Natural killer cell (primary cell): ENCODE data around the gene NRG3. TPM values are rescaled to one million over a fixed set of nuclear protein-coding genes. Genes with fewer than 3 reads are reported as not detected.

Experiments used
- ATAC-seq, 3 donors: fragments of 150-1000 bp in 2 of 3; fragments of 200-7000 bp in 1 of 3; cut with Tn5 transposase; 1 replicate in 1 of 3; 2 replicates in 2 of 3; pipeline ENCODE4 v1.10.0; 2021; ENCODE audit warnings: mild to moderate bottlenecking in 2 of 3, moderate library complexity in 2 of 3
- DNase-seq, 2 donors: peaks; one replicate each; pipeline versions ENCODE4 v3.0.0 to v3.0.0-alpha.2; 2013 to 2021; ENCODE audit warnings: mixed read lengths in 1 of 2
- H3K27ac ChIP-seq: one replicate; pipeline ENCODE4 v1.5.1; 2013; ENCODE audit warnings: mild to moderate bottlenecking, low read length
- H3K27me3 ChIP-seq: one replicate; pipeline ENCODE4 v1.6.1; 2013; ENCODE audit warnings: low read length; ENCODE audit not compliant: control insufficient read depth, insufficient read depth
- H3K36me3 ChIP-seq: one replicate; pipeline ENCODE4 v1.6.1; 2013; ENCODE audit warnings: low read length; ENCODE audit not compliant: control insufficient read depth, insufficient read depth
- H3K4me1 ChIP-seq: one replicate; pipeline ENCODE4 v1.6.1; 2013; ENCODE audit warnings: low read length; ENCODE audit not compliant: control insufficient read depth, insufficient read depth
- H3K4me3 ChIP-seq: one replicate; pipeline ENCODE4 v1.5.1; 2013; ENCODE audit warnings: low read length
- H3K9me3 ChIP-seq: one replicate; pipeline ENCODE4 v1.6.1; 2013; ENCODE audit warnings: low read length; ENCODE audit not compliant: control insufficient read depth, insufficient read depth
- H3K27ac Mint-ChIP-seq, 2 donors: one replicate each; pipeline ENCODE4 v1.8.0; 2022; ENCODE audit warnings: mild to moderate bottlenecking in 2 of 2, mixed read lengths in 2 of 2, moderate library complexity in 1 of 2
- H3K27me3 Mint-ChIP-seq, 2 donors: one replicate each; pipeline ENCODE4 v1.8.0; 2022; ENCODE audit warnings: low read depth in 2 of 2, mixed read lengths in 2 of 2
- H3K36me3 Mint-ChIP-seq: one replicate; pipeline ENCODE4 v1.8.0; 2022; ENCODE audit warnings: mixed read lengths
- H3K4me1 Mint-ChIP-seq, 2 donors: one replicate each; pipeline ENCODE4 v1.8.0; 2022; ENCODE audit warnings: mixed read lengths in 2 of 2
- H3K4me3 Mint-ChIP-seq: one replicate; pipeline ENCODE4 v1.8.0; 2022; ENCODE audit warnings: mild to moderate bottlenecking, moderate library complexity, mixed read lengths
- H3K9me3 Mint-ChIP-seq, 2 donors: one replicate each; pipeline ENCODE4 v1.8.0; 2022; ENCODE audit warnings: mixed read lengths in 2 of 2
- WGBS: methylation state at CpG from one replicate; pipeline ENCODE4 v1.1.7; 2013; ENCODE audit warnings: missing lambda C conversion rate; ENCODE audit not compliant: insufficient coverage; 5-methylcytosine and 5-hydroxymethylcytosine counted together
- intact Hi-C: fragments of 100-400 bp; cut with micrococcal nuclease; formaldehyde crosslinking; loops from one replicate; pipeline ENCODE4 v1.14.2; 2022
- total RNA-seq, 4 donors: library from RNA; stranded (reverse); fragments of 120-200 nt in 1 of 4; gene quantifications; one replicate each; pipeline versions ENCODE4 v1.2.3 to v1.2.4, GENCODE V29; 2013 to 2022
- TF ChIP-seq, protein P1 (sequence below): fragments of 200-600 bp; IDR thresholded peaks from one replicate; pipeline ENCODE4 v1.8.0; 2022; ENCODE audit warnings: antibody characterized with exemption

Gene NRG3
- total RNA-seq, 3 donors from 2014 or later (not counting 1 experiment from before 2014, with no cell fraction given) = not detected

DNA sequence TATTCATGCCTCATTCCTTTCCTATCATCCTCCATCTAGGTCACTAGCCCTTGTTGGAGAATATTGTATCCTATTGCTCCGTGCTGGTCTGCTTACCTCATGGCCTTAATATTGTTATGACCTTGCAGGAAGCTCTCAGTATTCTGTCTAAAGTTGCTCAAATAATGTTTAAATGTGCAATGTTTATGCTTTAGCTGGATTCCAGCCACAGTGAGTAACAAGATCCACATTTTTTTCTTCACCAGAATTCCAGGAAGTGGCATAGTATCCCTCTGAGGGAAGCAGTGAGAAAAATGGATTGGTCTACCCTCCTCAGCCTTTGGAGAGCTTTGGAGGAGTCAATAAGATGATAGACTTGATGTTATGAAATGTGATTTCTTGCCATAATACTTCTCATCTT, 402.6 kb downstream of the NRG3 start:
- Histone ChIP-seq H3K27ac (no peak overlapping the region), H3K4me1 (no peaks in the 10 kb centered on the region), H3K27me3 (no peaks in the 10 kb centered on the region), H3K9me3 (no peaks in the 10 kb centered on the region), H3K36me3 (no peaks in the 10 kb centered on the region), H3K4me3 (no peak overlapping the region)
- DNase-seq = no peak
- Mint-ChIP-seq H3K27ac (no peak overlapping the region), H3K4me1 (no peaks in the 10 kb centered on the region), H3K4me3 (no peak overlapping the region), H3K36me3 (no peaks in the 10 kb centered on the region), H3K9me3 (peaks cover 11 to 16% of the 10 kb centered on the region in 2 donors), H3K27me3 (no peaks in the 10 kb centered on the region)
- intact Hi-C loops = no loop called here
- TF ChIP-seq, protein P1, sequence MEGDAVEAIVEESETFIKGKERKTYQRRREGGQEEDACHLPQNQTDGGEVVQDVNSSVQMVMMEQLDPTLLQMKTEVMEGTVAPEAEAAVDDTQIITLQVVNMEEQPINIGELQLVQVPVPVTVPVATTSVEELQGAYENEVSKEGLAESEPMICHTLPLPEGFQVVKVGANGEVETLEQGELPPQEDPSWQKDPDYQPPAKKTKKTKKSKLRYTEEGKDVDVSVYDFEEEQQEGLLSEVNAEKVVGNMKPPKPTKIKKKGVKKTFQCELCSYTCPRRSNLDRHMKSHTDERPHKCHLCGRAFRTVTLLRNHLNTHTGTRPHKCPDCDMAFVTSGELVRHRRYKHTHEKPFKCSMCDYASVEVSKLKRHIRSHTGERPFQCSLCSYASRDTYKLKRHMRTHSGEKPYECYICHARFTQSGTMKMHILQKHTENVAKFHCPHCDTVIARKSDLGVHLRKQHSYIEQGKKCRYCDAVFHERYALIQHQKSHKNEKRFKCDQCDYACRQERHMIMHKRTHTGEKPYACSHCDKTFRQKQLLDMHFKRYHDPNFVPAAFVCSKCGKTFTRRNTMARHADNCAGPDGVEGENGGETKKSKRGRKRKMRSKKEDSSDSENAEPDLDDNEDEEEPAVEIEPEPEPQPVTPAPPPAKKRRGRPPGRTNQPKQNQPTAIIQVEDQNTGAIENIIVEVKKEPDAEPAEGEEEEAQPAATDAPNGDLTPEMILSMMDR = no peak
- ATAC-seq = no peak
- WGBS = 80% methylated on average over 1 of the region's 1 CpG

DNA sequence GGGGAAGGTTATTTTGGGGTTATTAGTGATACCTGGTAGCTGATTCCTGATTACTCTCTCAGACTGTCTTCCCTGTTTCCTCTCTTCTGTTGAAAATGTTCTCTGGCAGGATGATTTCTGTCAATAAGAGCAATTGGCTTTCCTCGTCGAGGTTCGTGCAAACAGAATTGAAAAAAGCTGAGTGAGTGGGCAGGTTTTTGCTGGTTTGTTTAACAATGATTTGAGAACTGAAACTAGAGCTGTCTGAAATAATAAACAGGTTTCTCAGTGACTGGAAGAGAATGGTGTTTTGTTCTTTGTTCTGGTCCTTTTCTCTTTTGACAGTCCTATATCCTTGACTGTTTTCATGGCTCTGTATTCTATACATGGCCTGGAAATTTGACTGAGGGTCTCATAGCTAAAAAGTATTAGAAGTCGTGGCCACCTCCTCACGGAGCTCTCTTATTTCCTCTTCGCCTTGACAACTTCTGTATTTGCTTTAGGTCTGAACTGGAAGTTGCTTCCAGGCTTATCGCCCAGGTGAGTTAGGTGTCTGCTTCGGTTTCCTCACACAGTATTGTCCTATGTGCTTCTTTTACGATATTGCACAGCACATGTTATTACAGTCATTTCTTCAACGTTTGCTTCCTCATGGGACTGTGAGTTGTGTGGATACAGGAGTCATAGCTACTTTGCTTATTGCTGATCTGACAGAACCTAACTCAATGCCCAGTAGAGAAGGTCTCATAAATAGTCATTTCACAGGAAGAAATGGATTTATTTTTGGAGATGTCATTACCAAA, 403.6 kb downstream of the NRG3 start:
- Mint-ChIP-seq H3K27ac (no peak overlapping the region), H3K27me3 (no peaks in the 10 kb centered on the region), H3K4me3 (no peak overlapping the region), H3K36me3 (no peaks in the 10 kb centered on the region), H3K9me3 (peaks cover 9 to 12% of the 10 kb centered on the region in 2 donors), H3K4me1 (no peaks in the 10 kb centered on the region)
- intact Hi-C loops = no loop called here
- DNase-seq = no peak
- 53% methylated on average over 10 of the region's 10 CpGs for WGBS
- ATAC-seq = no peak
- Histone ChIP-seq H3K4me1 (no peaks in the 10 kb centered on the region), H3K27ac (no peak overlapping the region), H3K27me3 (no peaks in the 10 kb centered on the region), H3K4me3 (no peak overlapping the region), H3K36me3 (no peaks in the 10 kb centered on the region), H3K9me3 (no peaks in the 10 kb centered on the region)
- TF ChIP-seq, protein P1 = no peak

DNA sequence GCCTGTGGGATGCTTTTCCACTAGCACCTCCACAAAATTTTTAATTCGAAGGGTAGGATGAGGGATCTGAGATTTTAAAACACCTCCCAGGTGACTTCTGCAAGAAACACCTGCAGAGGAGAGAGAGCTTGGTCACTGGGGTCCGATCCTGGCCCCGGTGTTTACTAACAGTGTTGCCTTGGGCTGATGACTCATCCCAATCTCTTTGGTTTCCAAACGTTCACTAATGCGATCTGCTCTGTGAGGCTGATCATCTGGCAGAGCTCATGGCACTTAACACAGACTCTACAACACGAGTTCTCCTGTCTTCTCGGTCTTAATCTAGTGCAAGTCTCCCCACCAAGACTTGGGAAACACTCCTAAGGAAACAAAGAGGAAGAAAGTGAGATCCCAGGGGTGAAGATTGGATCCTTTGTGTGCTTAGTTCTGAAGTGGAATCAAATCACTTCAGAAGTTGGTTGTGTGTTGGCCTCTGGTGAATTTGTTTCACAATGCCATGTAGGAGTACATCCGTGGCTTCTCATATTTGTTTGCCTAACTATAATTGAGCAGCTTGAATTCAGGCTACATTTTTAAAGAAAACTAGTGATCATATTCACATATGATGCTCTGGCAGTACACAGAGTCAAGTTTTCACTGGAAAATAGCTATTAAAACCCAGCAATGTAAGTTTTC, 407.9 kb downstream of the NRG3 start:
- no peak for ATAC-seq
- Mint-ChIP-seq H3K36me3 (no peaks in the 10 kb centered on the region), H3K4me3 (no peak overlapping the region), H3K27ac (no peak overlapping the region), H3K4me1 (no peaks in the 10 kb centered on the region), H3K9me3 (peaks cover 9 to 25% of the 10 kb centered on the region in 2 donors), H3K27me3 (no peaks in the 10 kb centered on the region)
- Histone ChIP-seq H3K4me1 (no peaks in the 10 kb centered on the region), H3K27ac (no peak overlapping the region), H3K9me3 (no peaks in the 10 kb centered on the region), H3K4me3 (no peak overlapping the region), H3K27me3 (no peaks in the 10 kb centered on the region), H3K36me3 (no peaks in the 10 kb centered on the region)
- 81% methylated on average over 7 of the region's 8 CpGs for WGBS
- TF ChIP-seq, protein P1 = no peak
- DNase-seq = no peak
- intact Hi-C loops = no loop called here
